H1 (cell line): ENCODE data around the gene RAET1G. TPM values are rescaled to one million over a fixed set of nuclear protein-coding genes. Genes with fewer than 3 reads are reported as not detected.

Experiments
- MAFK ChIP-seq: IDR thresholded peaks from 2 replicates; pipeline ENCODE4 v1.6.1; 2012; ENCODE audit warnings: low read depth, mild to moderate bottlenecking, improper control_type of control experiment, low read length
- POU5F1 ChIP-seq: IDR thresholded peaks from 2 replicates; pipeline ENCODE4 v1.6.1; 2011; ENCODE audit warnings: low read depth, mild to moderate bottlenecking, low read length, moderate library complexity
- SIN3A ChIP-seq, 2 experiments: IDR thresholded peaks in 1 of 2; conservative IDR thresholded peaks in 1 of 2; 2 replicates each; pipeline ENCODE4 v1.6.1; 2011 to 2012; ENCODE audit warnings: low read length in 2 of 2, improper control_type of control experiment in 1 of 2, low read depth in 1 of 2, mild to moderate bottlenecking in 1 of 2
- YY1 ChIP-seq: IDR thresholded peaks from 2 replicates; pipeline ENCODE4 v1.6.1; 2011; ENCODE audit warnings: low read depth, mild to moderate bottlenecking, low read length
- polyA plus RNA-seq, 7 experiments: library from polyadenylated mRNA; depleted of rRNA in 3 of 7; stranded (reverse) in 5 of 7; unstranded in 2 of 7; fragments of >200 nt in 5 of 7; fragments of 200-250 nt in 2 of 7; gene quantifications; 1 replicate in 5 of 7; 2 replicates in 1 of 7; 4 replicates in 1 of 7; pipeline versions ENCODE4 v1.2.1 to v1.2.3, GENCODE V29; 2011 to 2013; ENCODE audit warnings: missing spikeins in 2 of 7, mixed read lengths in 2 of 7
- total RNA-seq: library from RNA; stranded (reverse); fragmentation: NEBNext Ultra II Directional; extraction: Animal tissue kit (Norgen Biotek cat#: 25700); gene quantifications from 2 replicates; pipeline ENCODE4 v1.2.1, GENCODE V29; 2021

Gene RAET1G
- total and polyA plus RNA-seq, 2 of the 8 experiments (the other 6 are each of a cell fraction or from before 2014, with no cell fraction given), result 0.08 TPM; not detected in 1

GRCh38 chr6:149924933-149925252 lies 2.0 kb upstream of the RAET1G start (continued):
- no peak for TF ChIP-seq SIN3A (conservative IDR thresholded peaks at IDR 0.05 in 1 of 2, IDR thresholded peaks at IDR 0.05 in 1 of 2; ENCODE audit: low read depth in 1 of 2, low read length in 2 of 2)
- TF ChIP-seq YY1, result no peak
- no peak for TF ChIP-seq MAFK
- no peak for TF ChIP-seq POU5F1
